ENCODE data around the gene SOS2. TPM values are rescaled to one million over a fixed set of nuclear protein-coding genes. Genes with fewer than 3 reads are reported as not detected.

The SOS2 gene
- total and polyA plus RNA-seq, 2 donors (not counting 3 experiments of a cell fraction or from before 2014, with no cell fraction given): 6.7 to 21.3 TPM

- no peak overlapping the region for H3K4me2 ChIP-seq (ENCODE audit: insufficient read depth, low read length)
- H3K27me3 ChIP-seq (ENCODE audit: control insufficient read depth in 2 of 2, insufficient read depth in 2 of 2, low read length in 2 of 2): no peaks in the 10 kb centered on the region
- peaks cover 18% of the 10 kb centered on the region for H3K4me1 ChIP-seq (ENCODE audit: control insufficient read depth, extremely low read depth, insufficient read depth, low read length)
- H3K27ac ChIP-seq (ENCODE audit: insufficient read depth, low read depth, low read length): no peak overlapping the region
- FAIRE-seq: no peak
- dilution Hi-C loops (cut with MboI; ENCODE audit: extremely low pct_ligation_motif_present, low sequenced_read_pairs) (no loop called here), intact Hi-C loops (cut with micrococcal nuclease) (loop anchor here (1.0 to 10.0 kb wide), 2 partner anchors 326 to 609 kb away; partner anchors contain the start of genes ATL1, MGAT2 and RPL36AL)
- no peak overlapping the region for H3K9ac ChIP-seq (replicated peaks; ENCODE audit: extremely low read depth, insufficient read depth, low read length)
- H2AFZ ChIP-seq (ENCODE audit: low read depth, low read length): no peak overlapping the region
- no peak for TF ChIP-seq MYC (IDR thresholded peaks at IDR 0.05; ENCODE audit: low read depth, low read length)
- TF ChIP-seq JUN (IDR thresholded peaks at IDR 0.05; ENCODE audit: borderline replicate concordance, insufficient read depth, insufficient read length, low read depth): no peak
- TF ChIP-seq POLR2A (IDR thresholded peaks at IDR 0.05; ENCODE audit: low read depth, low read length): no peak
- TF ChIP-seq, protein P1, sequence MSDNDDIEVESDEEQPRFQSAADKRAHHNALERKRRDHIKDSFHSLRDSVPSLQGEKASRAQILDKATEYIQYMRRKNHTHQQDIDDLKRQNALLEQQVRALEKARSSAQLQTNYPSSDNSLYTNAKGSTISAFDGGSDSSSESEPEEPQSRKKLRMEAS (IDR thresholded peaks at IDR 0.05; ENCODE audit: insufficient read depth, insufficient read length): no peak
- TF ChIP-seq POLR2AphosphoS5 (IDR thresholded peaks at IDR 0.05; ENCODE audit: insufficient read depth, low read depth, low read length): no peak
- TF ChIP-seq, protein P2, sequence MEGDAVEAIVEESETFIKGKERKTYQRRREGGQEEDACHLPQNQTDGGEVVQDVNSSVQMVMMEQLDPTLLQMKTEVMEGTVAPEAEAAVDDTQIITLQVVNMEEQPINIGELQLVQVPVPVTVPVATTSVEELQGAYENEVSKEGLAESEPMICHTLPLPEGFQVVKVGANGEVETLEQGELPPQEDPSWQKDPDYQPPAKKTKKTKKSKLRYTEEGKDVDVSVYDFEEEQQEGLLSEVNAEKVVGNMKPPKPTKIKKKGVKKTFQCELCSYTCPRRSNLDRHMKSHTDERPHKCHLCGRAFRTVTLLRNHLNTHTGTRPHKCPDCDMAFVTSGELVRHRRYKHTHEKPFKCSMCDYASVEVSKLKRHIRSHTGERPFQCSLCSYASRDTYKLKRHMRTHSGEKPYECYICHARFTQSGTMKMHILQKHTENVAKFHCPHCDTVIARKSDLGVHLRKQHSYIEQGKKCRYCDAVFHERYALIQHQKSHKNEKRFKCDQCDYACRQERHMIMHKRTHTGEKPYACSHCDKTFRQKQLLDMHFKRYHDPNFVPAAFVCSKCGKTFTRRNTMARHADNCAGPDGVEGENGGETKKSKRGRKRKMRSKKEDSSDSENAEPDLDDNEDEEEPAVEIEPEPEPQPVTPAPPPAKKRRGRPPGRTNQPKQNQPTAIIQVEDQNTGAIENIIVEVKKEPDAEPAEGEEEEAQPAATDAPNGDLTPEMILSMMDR (IDR thresholded peaks at IDR 0.05; ENCODE audit: extremely low read depth in 1 of 2, insufficient read depth in 1 of 2, low read depth in 1 of 2, low read length in 2 of 2): no peak
- TF ChIP-seq FOS (IDR thresholded peaks at IDR 0.05; ENCODE audit: borderline replicate concordance, insufficient read depth, low read length): no peak
- no peak for TF ChIP-seq GATA2 (IDR thresholded peaks at IDR 0.05; ENCODE audit: insufficient read depth, insufficient read length, low read depth, low read length)
- no peak for TF ChIP-seq EZH2 (IDR thresholded peaks at IDR 0.05; ENCODE audit: borderline replicate concordance, low read depth, low read length, severe bottlenecking)
- no TSS peak for BruUV-seq (replicated peaks)
- no peaks in the 10 kb centered on the region for H3K9me1 ChIP-seq (replicated peaks; ENCODE audit: control insufficient read depth, extremely low read depth, insufficient read depth, low read length)
- H3K4me3 ChIP-seq (replicated peaks in 1 of 3; ENCODE audit: insufficient read depth in 1 of 3, low read depth in 1 of 3, low read length in 3 of 3): no peak overlapping the region
- POLR2A ChIA-PET: no interaction called here
- CTCF ChIA-PET: no interaction called here
- no peak for DNase-seq (ENCODE audit: low read depth, low spot score)
- H4K20me1 ChIP-seq (replicated peaks; ENCODE audit: control insufficient read depth, extremely low read depth, insufficient read depth, low read length): peaks cover 4% of the 10 kb centered on the region
- H3K9me3 ChIP-seq (replicated peaks; ENCODE audit: control insufficient read depth, insufficient read depth, low read length): no peaks in the 10 kb centered on the region
- H3K36me3 ChIP-seq (ENCODE audit: control insufficient read depth in 2 of 2, extremely low read depth in 1 of 2, insufficient read depth in 2 of 2, low read length in 2 of 2): no peaks in the 10 kb centered on the region
- H3K79me2 ChIP-seq (ENCODE audit: control insufficient read depth, insufficient read depth, low read length): peaks cover 20% of the 10 kb centered on the region
Observed at GRCh38 chr14:50233951-50234250, 2.5 kb upstream of the SOS2 start.
